HG03108 (cell line): ENCODE data around the gene CIROP.
A peak's percentile ranks its signal among the peaks of the same experiment; 100 is the strongest.

ENCODE experiments used
- ATAC-seq: cut with Tn5 transposase; IDR thresholded peaks from one replicate; pipeline ENCODE4 v1.9.1; 2021; ENCODE audit warnings: moderate library complexity; ENCODE audit not compliant: unreplicated experiment

Gene CIROP

GRCh38 chr14:23093991-23094665 lies 10.7 kb downstream of the CIROP start:
- ATAC-seq: peak; percentile 25

- ATAC-seq: no peak
These were observed 11.3 kb downstream of the CIROP start for GRCh38 chr14:23093526-23093925.

- ATAC-seq: no peak
These were observed 11.7 kb downstream of the CIROP start for GRCh38 chr14:23093104-23093503.

- no peak for ATAC-seq
These were observed 13.2 kb downstream of the CIROP start for GRCh38 chr14:23091294-23092225.

GRCh38 chr14:23090254-23090636 lies 14.5 kb downstream of the CIROP start:
- ATAC-seq: no peak

- no peak for ATAC-seq
These were observed 15.1 kb downstream of the CIROP start for GRCh38 chr14:23089498-23090253.

- ATAC-seq: no peak
These were observed 18.2 kb downstream of the CIROP start for GRCh38 chr14:23086565-23086964.

GRCh38 chr14:23085458-23085857 lies 19.3 kb downstream of the CIROP start:
- no peak for ATAC-seq

- no peak for ATAC-seq
These were observed 24.3 kb downstream of the CIROP start for GRCh38 chr14:23080474-23080873.

GRCh38 chr14:23079716-23080115 lies 25.1 kb downstream of the CIROP start:
- ATAC-seq: no peak

- no peak for ATAC-seq
These were observed 26.1 kb downstream of the CIROP start for GRCh38 chr14:23078692-23079116.

- no peak for ATAC-seq
These were observed 26.8 kb downstream of the CIROP start for GRCh38 chr14:23077962-23078361.

- no peak for ATAC-seq
These were observed 27.9 kb downstream of the CIROP start for GRCh38 chr14:23076785-23077408.

GRCh38 chr14:23074906-23075305 lies 29.9 kb downstream of the CIROP start:
- ATAC-seq: no peak

GRCh38 chr14:23071921-23072539 lies 32.8 kb downstream of the CIROP start:
- ATAC-seq: no peak

GRCh38 chr14:23071244-23071920 lies 33.4 kb downstream of the CIROP start:
- ATAC-seq: peak; percentile 85

GRCh38 chr14:23070262-23071129 lies 34.3 kb downstream of the CIROP start:
- no peak for ATAC-seq

GRCh38 chr14:23069413-23069806 lies 35.4 kb downstream of the CIROP start:
- ATAC-seq: no peak

GRCh38 chr14:23068789-23069412 lies 35.9 kb downstream of the CIROP start:
- ATAC-seq: peak; percentile 60
